Panc1 (cell line): ENCODE results near the gene CCNK.

Experiments
- CTCF ChIP-seq: fragments of 450-650 bp; IDR thresholded peaks from 2 replicates; pipeline ENCODE4 v1.5.1; 2017; ENCODE audit warnings: mild to moderate bottlenecking
- REST ChIP-seq, 2 experiments: IDR thresholded peaks; 2 replicates each; pipeline ENCODE4 v1.6.1; 2011 to 2012; ENCODE audit warnings: low read depth in 2 of 2, control low read depth in 1 of 2, low read length in 1 of 2, mild to moderate bottlenecking in 1 of 2, moderate library complexity in 1 of 2; ENCODE audit not compliant: insufficient read depth in 1 of 2
- SIN3A ChIP-seq: IDR thresholded peaks from 2 replicates; pipeline ENCODE4 v1.6.1; 2012; ENCODE audit warnings: low read depth, mild to moderate bottlenecking, low read length, moderate library complexity, borderline replicate concordance; ENCODE audit not compliant: insufficient read depth

GRCh38 chr14:99548871-99549515 lies 67.8 kb downstream of the CCNK start:
- TF ChIP-seq CTCF, result no peak
- TF ChIP-seq SIN3A, result no peak
- TF ChIP-seq REST (IDR thresholded peaks at IDR 0.05; ENCODE audit: insufficient read depth in 1 of 2, low read depth in 2 of 2, low read length in 1 of 2), result no peak
